BE2C (cell line): ENCODE measurements around the gene NLGN1.

ENCODE experiments used
- DNase-seq: peaks from one replicate; pipeline ENCODE4 v3.0.0-alpha.2; 2020
- H3K27me3 ChIP-seq: fragments of 250-450 bp; sonication (Bioruptor Pico); 2 replicates; pipeline ENCODE4 v1.5.1; 2020; ENCODE audit warnings: mild to moderate bottlenecking
- H3K36me3 ChIP-seq: fragments of 250-450 bp; sonication (Bioruptor Pico); 2 replicates; pipeline ENCODE4 v1.5.1; 2020; ENCODE audit warnings: mild to moderate bottlenecking
- H3K4me1 ChIP-seq: fragments of 250-450 bp; sonication (Bioruptor Pico); 2 replicates; pipeline ENCODE4 v1.5.1; 2020
- H3K4me3 ChIP-seq: 2 replicates; pipeline ENCODE4 v1.5.1; 2011; ENCODE audit warnings: low read depth, low read length
- H3K9me3 ChIP-seq: fragments of 250-450 bp; sonication (Bioruptor Pico); 2 replicates; pipeline ENCODE4 v1.5.1; 2020
- TF ChIP-seq, protein P1 (sequence below): IDR thresholded peaks from 2 replicates; pipeline ENCODE4 v1.5.1; 2012; ENCODE audit warnings: mild to moderate bottlenecking, low read depth, low read length

The NLGN1 gene

DNA sequence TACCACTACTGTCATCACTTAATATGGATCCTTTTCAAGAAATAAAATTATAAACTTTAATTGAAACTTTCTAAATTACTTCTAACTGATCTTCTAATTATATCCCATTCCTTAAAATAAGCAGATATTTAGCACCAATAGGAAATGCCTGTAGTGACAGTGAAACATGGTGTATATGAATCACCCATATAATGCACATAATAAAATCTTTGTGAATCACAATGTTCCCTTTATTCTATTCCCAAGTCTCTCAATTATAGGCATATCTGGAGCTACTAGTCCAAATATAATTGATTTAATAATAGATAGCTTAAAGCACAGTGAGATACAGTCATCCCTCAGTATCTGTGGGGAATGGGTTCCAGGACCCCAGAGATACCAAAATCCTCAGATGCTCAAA is 490.3 kb downstream of the NLGN1 start:
- TF ChIP-seq, protein P1, sequence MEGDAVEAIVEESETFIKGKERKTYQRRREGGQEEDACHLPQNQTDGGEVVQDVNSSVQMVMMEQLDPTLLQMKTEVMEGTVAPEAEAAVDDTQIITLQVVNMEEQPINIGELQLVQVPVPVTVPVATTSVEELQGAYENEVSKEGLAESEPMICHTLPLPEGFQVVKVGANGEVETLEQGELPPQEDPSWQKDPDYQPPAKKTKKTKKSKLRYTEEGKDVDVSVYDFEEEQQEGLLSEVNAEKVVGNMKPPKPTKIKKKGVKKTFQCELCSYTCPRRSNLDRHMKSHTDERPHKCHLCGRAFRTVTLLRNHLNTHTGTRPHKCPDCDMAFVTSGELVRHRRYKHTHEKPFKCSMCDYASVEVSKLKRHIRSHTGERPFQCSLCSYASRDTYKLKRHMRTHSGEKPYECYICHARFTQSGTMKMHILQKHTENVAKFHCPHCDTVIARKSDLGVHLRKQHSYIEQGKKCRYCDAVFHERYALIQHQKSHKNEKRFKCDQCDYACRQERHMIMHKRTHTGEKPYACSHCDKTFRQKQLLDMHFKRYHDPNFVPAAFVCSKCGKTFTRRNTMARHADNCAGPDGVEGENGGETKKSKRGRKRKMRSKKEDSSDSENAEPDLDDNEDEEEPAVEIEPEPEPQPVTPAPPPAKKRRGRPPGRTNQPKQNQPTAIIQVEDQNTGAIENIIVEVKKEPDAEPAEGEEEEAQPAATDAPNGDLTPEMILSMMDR = no peak
- no peaks in the 10 kb centered on the region for H3K9me3 ChIP-seq

DNA sequence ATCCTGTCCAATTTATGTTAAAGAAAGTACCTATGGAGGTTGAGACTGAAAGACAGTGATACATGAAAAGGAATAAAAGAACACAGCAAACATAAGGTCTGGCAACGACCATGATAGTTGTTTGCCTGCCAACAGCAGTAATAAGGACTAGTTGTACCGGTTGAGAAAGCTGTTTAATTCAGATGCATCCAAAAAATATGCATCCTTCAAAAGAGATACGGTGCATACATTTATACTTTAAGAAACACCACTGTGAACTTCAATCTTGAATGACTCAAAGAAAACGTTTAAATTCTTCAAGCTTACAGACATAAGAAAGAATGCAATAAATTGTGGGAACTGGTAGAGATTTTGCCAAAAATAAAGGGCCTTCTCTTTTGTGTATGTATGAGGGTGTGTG is 492.1 kb downstream of the NLGN1 start:
- TF ChIP-seq, protein P1 = no peak
- no peak overlapping the region for H3K4me3 ChIP-seq
- no peaks in the 10 kb centered on the region for H3K27me3 ChIP-seq
- no peak for DNase-seq
- no peaks in the 10 kb centered on the region for H3K36me3 ChIP-seq
- no peaks in the 10 kb centered on the region for H3K9me3 ChIP-seq
- H3K4me1 ChIP-seq = no peaks in the 10 kb centered on the region

More for the DNA sequence above, 490.3 kb downstream of the NLGN1 start:
- H3K27me3 ChIP-seq = no peaks in the 10 kb centered on the region
- H3K36me3 ChIP-seq = no peaks in the 10 kb centered on the region
- H3K4me1 ChIP-seq = no peaks in the 10 kb centered on the region
- no peak for DNase-seq
- no peak overlapping the region for H3K4me3 ChIP-seq

DNA sequence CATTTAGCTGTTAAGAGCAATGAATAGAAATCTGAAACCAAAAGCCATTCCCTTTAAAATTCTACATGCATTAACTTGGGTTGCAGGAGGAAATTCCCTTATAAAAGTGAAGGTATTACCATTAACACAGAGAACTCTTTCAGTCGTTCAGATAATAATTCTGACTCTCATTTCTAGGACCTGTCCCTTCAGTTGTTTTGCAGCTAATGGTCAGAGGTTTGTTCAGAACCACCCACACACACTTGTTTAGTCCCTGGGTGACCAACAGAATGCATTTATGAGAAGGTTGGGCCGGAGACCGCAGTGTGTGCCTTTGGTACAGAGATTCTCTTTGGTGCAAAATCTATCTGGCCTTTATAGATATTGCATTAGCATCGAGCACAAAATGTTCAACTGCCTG is 492.5 kb downstream of the NLGN1 start:
- TF ChIP-seq, protein P1 = no peak
- Histone ChIP-seq H3K9me3 (no peaks in the 10 kb centered on the region), H3K36me3 (no peaks in the 10 kb centered on the region), H3K4me3 (no peak overlapping the region), H3K27me3 (no peaks in the 10 kb centered on the region), H3K4me1 (no peaks in the 10 kb centered on the region)
- DNase-seq = no peak

DNA sequence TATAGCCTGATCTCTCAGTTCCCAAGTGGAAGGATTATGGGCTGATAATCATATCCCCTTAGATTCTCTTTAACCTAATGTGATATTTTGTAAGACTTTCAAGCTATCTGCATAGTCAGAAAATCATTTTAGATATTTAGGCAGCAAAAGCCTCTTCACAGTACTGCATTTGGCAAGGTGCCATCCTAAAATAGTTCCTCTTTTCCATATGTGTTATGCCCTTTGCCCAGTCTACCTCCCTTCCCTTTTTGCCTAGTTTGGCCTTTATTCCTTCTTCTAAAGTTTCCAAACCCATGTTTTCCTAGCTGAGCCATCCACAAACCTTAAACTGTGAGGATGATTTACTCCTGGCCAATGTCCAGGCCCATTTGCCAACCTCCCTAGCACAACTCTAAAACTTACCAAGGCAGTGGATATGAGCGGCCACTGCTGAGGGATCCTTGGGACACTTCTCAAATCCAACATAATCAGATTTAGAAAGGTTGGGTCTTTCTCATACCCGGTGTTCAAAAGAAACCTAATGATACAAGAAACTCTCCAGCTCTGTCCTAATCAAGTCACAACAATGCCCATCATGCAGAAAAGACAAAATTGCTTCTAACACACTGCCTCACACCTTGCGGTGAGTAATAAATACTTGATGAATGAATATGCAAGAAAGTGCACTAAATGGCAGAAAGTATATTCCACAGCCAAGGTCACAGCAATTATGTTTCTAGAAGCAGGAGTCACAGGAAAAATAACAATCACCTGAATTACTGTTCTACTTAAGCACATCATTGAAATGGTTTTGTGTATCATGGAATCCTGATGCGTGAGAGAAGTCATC is 493.9 kb downstream of the NLGN1 start:
- no peaks in the 10 kb centered on the region for H3K4me1 ChIP-seq
- no peak for DNase-seq
- H3K4me3 ChIP-seq = no peak overlapping the region
- no peaks in the 10 kb centered on the region for H3K36me3 ChIP-seq
- TF ChIP-seq, protein P1 = no peak
- H3K9me3 ChIP-seq = no peaks in the 10 kb centered on the region
- no peaks in the 10 kb centered on the region for H3K27me3 ChIP-seq

DNA sequence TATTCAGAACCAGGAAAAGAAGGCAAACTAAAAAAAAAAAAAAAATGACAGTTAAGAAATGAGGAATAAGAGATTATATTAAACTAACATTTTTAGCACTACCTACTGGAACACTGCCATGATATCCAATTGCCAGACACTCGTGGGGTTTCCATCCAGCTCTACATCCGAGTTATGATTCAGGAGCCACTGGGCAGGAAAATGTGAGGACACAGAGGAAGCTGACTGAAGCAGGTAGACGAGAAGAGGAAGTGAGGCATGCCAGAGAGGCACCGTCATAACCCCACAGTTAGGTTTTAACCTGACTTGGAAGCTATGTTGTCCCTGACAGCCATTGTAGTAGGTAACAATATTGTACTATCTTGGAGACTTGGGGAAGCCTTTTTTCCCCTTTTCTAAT is 495.0 kb downstream of the NLGN1 start:
- no peaks in the 10 kb centered on the region for H3K4me1 ChIP-seq
- H3K27me3 ChIP-seq = no peaks in the 10 kb centered on the region
- no peak for DNase-seq
- TF ChIP-seq, protein P1 = no peak
- no peaks in the 10 kb centered on the region for H3K9me3 ChIP-seq
- no peaks in the 10 kb centered on the region for H3K36me3 ChIP-seq
- no peak overlapping the region for H3K4me3 ChIP-seq

DNA sequence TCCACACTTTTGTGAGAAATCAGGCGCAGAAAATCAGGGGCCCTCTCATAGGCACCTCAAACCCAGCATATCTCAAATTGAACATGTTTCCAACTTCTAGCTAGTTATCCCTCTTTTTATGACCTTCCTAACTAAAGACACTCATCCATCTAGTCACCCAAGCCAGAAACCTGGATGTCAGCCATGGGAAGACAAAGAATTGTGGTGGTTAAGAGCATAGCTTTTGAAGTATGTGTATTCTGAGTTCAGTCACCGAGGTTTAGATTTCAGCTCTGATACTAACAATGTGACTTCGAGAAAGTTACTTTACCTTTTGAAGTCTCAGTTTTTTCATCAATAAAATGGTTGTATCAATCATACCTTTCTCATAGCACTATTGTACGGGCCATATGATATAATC is 495.5 kb downstream of the NLGN1 start:
- Histone ChIP-seq H3K9me3 (no peaks in the 10 kb centered on the region), H3K36me3 (no peaks in the 10 kb centered on the region), H3K4me3 (no peak overlapping the region), H3K4me1 (no peaks in the 10 kb centered on the region), H3K27me3 (no peaks in the 10 kb centered on the region)
- TF ChIP-seq, protein P1 = no peak
- no peak for DNase-seq
